GM23338 (cell line): Measurements from ENCODE around the gene CX3CL1. TPM values are rescaled to one million over a fixed set of nuclear protein-coding genes. Genes with fewer than 3 reads are reported as not detected.

ENCODE experiments used
- ATAC-seq: fragments of 200-7000 bp; cut with Tn5 transposase; 3 replicates; pipeline ENCODE4 v1.9.1; 2020
- DNase-seq: peaks from one replicate; pipeline ENCODE4 v3.0.0-alpha.2; 2015; ENCODE audit warnings: low spot score
- H2AFZ ChIP-seq: fragments of 200-600 bp; sonication (generic); 2 replicates; pipeline ENCODE4 v1.8.0; 2016; ENCODE audit warnings: antibody characterized with exemption, mild to moderate bottlenecking, moderate library complexity
- H3F3A ChIP-seq: fragments of 200-600 bp; sonication (generic); replicated peaks from 2 replicates; pipeline ENCODE4 v1.8.0; 2017; ENCODE audit warnings: antibody characterized with exemption, mixed run types, low read depth
- H3K27ac ChIP-seq: fragments of 200-600 bp; sonication (generic); 2 replicates; pipeline ENCODE4 v1.6.1; 2016; ENCODE audit warnings: low read depth
- H3K27me3 ChIP-seq: fragments of 200-600 bp; sonication (generic); 2 replicates; pipeline ENCODE4 v1.8.0; 2016; ENCODE audit warnings: mild to moderate bottlenecking, mixed run types, moderate library complexity; ENCODE audit not compliant: insufficient read depth
- H3K36me3 ChIP-seq: fragments of 200-600 bp; sonication (generic); 2 replicates; pipeline ENCODE4 v1.8.0; 2016; ENCODE audit warnings: mild to moderate bottlenecking; ENCODE audit not compliant: insufficient read depth
- H3K4me1 ChIP-seq: fragments of 200-600 bp; sonication (generic); 2 replicates; pipeline ENCODE4 v1.8.0; 2016; ENCODE audit warnings: mild to moderate bottlenecking, moderate library complexity; ENCODE audit not compliant: insufficient read depth
- H3K4me2 ChIP-seq: fragments of 200-600 bp; sonication (generic); 2 replicates; pipeline ENCODE4 v1.7.1; 2017; ENCODE audit warnings: mixed run types
- H3K4me3 ChIP-seq: fragments of 200-600 bp; sonication (generic); 2 replicates; pipeline ENCODE4 v1.6.1; 2016; ENCODE audit warnings: mixed run types
- H3K79me2 ChIP-seq: fragments of 200-600 bp; sonication (generic); replicated peaks from 2 replicates; pipeline ENCODE4 v1.8.0; 2017; ENCODE audit warnings: mild to moderate bottlenecking; ENCODE audit not compliant: insufficient read depth
- H3K9me2 ChIP-seq: fragments of 200-600 bp; sonication (generic); 2 replicates; pipeline ENCODE4 v1.8.0; 2017; ENCODE audit not compliant: insufficient read depth
- H4K20me1 ChIP-seq: fragments of 200-600 bp; sonication (generic); replicated peaks from 2 replicates; pipeline ENCODE4 v1.8.0; 2017; ENCODE audit warnings: mild to moderate bottlenecking; ENCODE audit not compliant: insufficient read depth
- H3K27ac Mint-ChIP-seq: 2 replicates; pipeline ENCODE4 v1.8.0; 2020; ENCODE audit warnings: inconsistent platforms, mild to moderate bottlenecking, moderate library complexity, mixed read lengths
- H3K27me3 Mint-ChIP-seq: 3 replicates; pipeline ENCODE4 v1.8.0; 2022; ENCODE audit warnings: low read depth, mild to moderate bottlenecking, moderate library complexity, mixed read lengths, inconsistent platforms; ENCODE audit not compliant: insufficient read depth, poor library complexity
- H3K36me3 Mint-ChIP-seq: 3 replicates; pipeline ENCODE4 v1.8.0; 2021; ENCODE audit warnings: low read depth, mild to moderate bottlenecking, inconsistent platforms, moderate library complexity, mixed read lengths
- H3K4me1 Mint-ChIP-seq: 3 replicates; pipeline ENCODE4 v1.8.0; 2020; ENCODE audit warnings: mild to moderate bottlenecking, inconsistent platforms, mixed read lengths
- H3K4me3 Mint-ChIP-seq: 3 replicates; pipeline ENCODE4 v1.8.0; 2021; ENCODE audit warnings: moderate library complexity, mild to moderate bottlenecking, inconsistent platforms, mixed read lengths
- H3K9me3 Mint-ChIP-seq: 3 replicates; pipeline ENCODE4 v1.8.0; 2020; ENCODE audit warnings: moderate library complexity, mild to moderate bottlenecking, inconsistent platforms, mixed read lengths
- EZH2 ChIP-seq: fragments of 200-600 bp; sonication (generic); IDR thresholded peaks from one replicate; pipeline ENCODE4 v1.8.0; 2017; ENCODE audit warnings: antibody characterized with exemption, mild to moderate bottlenecking, low read depth; ENCODE audit not compliant: unreplicated experiment
- STAT1 ChIP-seq: IDR thresholded peaks from one replicate; pipeline ENCODE4 v1.6.1; 2016; ENCODE audit warnings: antibody characterized with exemption; ENCODE audit not compliant: unreplicated experiment
- ZNF114 ChIP-seq: fragments of 250-450 bp; sonication (Bioruptor Pico); IDR thresholded peaks from 2 replicates; pipeline ENCODE4 v1.5.0; 2020; ENCODE audit warnings: mild to moderate bottlenecking, moderate library complexity
- ZNF331 ChIP-seq: fragments of 250-450 bp; sonication (Bioruptor Pico); IDR thresholded peaks from 2 replicates; pipeline ENCODE4 v1.5.0; 2020; ENCODE audit warnings: low read depth, mild to moderate bottlenecking, moderate library complexity
- polyA plus RNA-seq: library from polyadenylated mRNA; unstranded; fragments of >200 nt; fragmentation: Nextera tagmentation; extraction: Ambion mirVana; gene quantifications from 2 replicates; pipeline ENCODE4 v1.2.1, GENCODE V29; 2016
- total RNA-seq: library from RNA; depleted of rRNA; stranded (reverse); fragments of >200 nt; shearing (Covaris generic); gene quantifications from 2 replicates; pipeline ENCODE4 v1.2.3, GENCODE V29; 2014
- TF ChIP-seq, protein P1 (sequence below): IDR thresholded peaks from 2 replicates; pipeline ENCODE4 v1.6.1; 2016; ENCODE audit warnings: antibody characterized with exemption
- TF ChIP-seq, protein P2 (sequence below), 2 experiments: fragments of 200-600 bp in 1 of 2; sonication (generic) in 1 of 2; conservative IDR thresholded peaks; 2 replicates each; pipeline versions ENCODE4 v1.5.1 to v1.6.1; 2016 to 2017; ENCODE audit warnings: antibody characterized with exemption in 2 of 2, low read depth in 2 of 2, mild to moderate bottlenecking in 2 of 2, moderate library complexity in 1 of 2
- TF ChIP-seq, protein P3 (sequence below): fragments of 250-450 bp; sonication (Bioruptor Pico); IDR thresholded peaks from 2 replicates; pipeline ENCODE4 v1.5.0; 2020; ENCODE audit warnings: mild to moderate bottlenecking, moderate library complexity

The CX3CL1 gene
- total and polyA plus RNA-seq, 2 experiments from 2014 or later, result 0.24 to 2.8 TPM

- TF ChIP-seq ZNF114 (CRISPR knock-in tag), result no peak
- no peak for TF ChIP-seq EZH2
- no peak for TF ChIP-seq STAT1
- TF ChIP-seq, protein P1, sequence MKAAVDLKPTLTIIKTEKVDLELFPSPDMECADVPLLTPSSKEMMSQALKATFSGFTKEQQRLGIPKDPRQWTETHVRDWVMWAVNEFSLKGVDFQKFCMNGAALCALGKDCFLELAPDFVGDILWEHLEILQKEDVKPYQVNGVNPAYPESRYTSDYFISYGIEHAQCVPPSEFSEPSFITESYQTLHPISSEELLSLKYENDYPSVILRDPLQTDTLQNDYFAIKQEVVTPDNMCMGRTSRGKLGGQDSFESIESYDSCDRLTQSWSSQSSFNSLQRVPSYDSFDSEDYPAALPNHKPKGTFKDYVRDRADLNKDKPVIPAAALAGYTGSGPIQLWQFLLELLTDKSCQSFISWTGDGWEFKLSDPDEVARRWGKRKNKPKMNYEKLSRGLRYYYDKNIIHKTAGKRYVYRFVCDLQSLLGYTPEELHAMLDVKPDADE, result no peak
- no peak for TF ChIP-seq ZNF331
- TF ChIP-seq, protein P2, sequence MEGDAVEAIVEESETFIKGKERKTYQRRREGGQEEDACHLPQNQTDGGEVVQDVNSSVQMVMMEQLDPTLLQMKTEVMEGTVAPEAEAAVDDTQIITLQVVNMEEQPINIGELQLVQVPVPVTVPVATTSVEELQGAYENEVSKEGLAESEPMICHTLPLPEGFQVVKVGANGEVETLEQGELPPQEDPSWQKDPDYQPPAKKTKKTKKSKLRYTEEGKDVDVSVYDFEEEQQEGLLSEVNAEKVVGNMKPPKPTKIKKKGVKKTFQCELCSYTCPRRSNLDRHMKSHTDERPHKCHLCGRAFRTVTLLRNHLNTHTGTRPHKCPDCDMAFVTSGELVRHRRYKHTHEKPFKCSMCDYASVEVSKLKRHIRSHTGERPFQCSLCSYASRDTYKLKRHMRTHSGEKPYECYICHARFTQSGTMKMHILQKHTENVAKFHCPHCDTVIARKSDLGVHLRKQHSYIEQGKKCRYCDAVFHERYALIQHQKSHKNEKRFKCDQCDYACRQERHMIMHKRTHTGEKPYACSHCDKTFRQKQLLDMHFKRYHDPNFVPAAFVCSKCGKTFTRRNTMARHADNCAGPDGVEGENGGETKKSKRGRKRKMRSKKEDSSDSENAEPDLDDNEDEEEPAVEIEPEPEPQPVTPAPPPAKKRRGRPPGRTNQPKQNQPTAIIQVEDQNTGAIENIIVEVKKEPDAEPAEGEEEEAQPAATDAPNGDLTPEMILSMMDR (conservative IDR thresholded peaks at IDR 0.05; ENCODE audit: low read depth in 2 of 2), result no peak
These were observed 47.5 kb upstream of the CX3CL1 start (continued) for GRCh38 chr16:57324749-57325148.

GRCh38 chr16:57325458-57325857 lies 46.8 kb upstream of the CX3CL1 start:
- no peaks in the 10 kb centered on the region for H3F3A ChIP-seq
- H3K9me2 ChIP-seq, result no peaks in the 10 kb centered on the region
- no peaks in the 10 kb centered on the region for H3K36me3 ChIP-seq
- H3K79me2 ChIP-seq, result no peaks in the 10 kb centered on the region
- no peak overlapping the region for H3K4me3 ChIP-seq
- Mint-ChIP-seq H3K4me1 (no peaks in the 10 kb centered on the region), H3K36me3 (no peaks in the 10 kb centered on the region), H3K27ac (no peak overlapping the region), H3K4me3 (no peak overlapping the region), H3K27me3 (peaks cover 2% of the 10 kb centered on the region), H3K9me3 (peaks cover 4% of the 10 kb centered on the region; the same call in 2 of the 3 replicates)
- no peak overlapping the region for H2AFZ ChIP-seq
- DNase-seq (no peak), ATAC-seq (no peak)
- H4K20me1 ChIP-seq, result no peaks in the 10 kb centered on the region
- TF ChIP-seq, protein P3, sequence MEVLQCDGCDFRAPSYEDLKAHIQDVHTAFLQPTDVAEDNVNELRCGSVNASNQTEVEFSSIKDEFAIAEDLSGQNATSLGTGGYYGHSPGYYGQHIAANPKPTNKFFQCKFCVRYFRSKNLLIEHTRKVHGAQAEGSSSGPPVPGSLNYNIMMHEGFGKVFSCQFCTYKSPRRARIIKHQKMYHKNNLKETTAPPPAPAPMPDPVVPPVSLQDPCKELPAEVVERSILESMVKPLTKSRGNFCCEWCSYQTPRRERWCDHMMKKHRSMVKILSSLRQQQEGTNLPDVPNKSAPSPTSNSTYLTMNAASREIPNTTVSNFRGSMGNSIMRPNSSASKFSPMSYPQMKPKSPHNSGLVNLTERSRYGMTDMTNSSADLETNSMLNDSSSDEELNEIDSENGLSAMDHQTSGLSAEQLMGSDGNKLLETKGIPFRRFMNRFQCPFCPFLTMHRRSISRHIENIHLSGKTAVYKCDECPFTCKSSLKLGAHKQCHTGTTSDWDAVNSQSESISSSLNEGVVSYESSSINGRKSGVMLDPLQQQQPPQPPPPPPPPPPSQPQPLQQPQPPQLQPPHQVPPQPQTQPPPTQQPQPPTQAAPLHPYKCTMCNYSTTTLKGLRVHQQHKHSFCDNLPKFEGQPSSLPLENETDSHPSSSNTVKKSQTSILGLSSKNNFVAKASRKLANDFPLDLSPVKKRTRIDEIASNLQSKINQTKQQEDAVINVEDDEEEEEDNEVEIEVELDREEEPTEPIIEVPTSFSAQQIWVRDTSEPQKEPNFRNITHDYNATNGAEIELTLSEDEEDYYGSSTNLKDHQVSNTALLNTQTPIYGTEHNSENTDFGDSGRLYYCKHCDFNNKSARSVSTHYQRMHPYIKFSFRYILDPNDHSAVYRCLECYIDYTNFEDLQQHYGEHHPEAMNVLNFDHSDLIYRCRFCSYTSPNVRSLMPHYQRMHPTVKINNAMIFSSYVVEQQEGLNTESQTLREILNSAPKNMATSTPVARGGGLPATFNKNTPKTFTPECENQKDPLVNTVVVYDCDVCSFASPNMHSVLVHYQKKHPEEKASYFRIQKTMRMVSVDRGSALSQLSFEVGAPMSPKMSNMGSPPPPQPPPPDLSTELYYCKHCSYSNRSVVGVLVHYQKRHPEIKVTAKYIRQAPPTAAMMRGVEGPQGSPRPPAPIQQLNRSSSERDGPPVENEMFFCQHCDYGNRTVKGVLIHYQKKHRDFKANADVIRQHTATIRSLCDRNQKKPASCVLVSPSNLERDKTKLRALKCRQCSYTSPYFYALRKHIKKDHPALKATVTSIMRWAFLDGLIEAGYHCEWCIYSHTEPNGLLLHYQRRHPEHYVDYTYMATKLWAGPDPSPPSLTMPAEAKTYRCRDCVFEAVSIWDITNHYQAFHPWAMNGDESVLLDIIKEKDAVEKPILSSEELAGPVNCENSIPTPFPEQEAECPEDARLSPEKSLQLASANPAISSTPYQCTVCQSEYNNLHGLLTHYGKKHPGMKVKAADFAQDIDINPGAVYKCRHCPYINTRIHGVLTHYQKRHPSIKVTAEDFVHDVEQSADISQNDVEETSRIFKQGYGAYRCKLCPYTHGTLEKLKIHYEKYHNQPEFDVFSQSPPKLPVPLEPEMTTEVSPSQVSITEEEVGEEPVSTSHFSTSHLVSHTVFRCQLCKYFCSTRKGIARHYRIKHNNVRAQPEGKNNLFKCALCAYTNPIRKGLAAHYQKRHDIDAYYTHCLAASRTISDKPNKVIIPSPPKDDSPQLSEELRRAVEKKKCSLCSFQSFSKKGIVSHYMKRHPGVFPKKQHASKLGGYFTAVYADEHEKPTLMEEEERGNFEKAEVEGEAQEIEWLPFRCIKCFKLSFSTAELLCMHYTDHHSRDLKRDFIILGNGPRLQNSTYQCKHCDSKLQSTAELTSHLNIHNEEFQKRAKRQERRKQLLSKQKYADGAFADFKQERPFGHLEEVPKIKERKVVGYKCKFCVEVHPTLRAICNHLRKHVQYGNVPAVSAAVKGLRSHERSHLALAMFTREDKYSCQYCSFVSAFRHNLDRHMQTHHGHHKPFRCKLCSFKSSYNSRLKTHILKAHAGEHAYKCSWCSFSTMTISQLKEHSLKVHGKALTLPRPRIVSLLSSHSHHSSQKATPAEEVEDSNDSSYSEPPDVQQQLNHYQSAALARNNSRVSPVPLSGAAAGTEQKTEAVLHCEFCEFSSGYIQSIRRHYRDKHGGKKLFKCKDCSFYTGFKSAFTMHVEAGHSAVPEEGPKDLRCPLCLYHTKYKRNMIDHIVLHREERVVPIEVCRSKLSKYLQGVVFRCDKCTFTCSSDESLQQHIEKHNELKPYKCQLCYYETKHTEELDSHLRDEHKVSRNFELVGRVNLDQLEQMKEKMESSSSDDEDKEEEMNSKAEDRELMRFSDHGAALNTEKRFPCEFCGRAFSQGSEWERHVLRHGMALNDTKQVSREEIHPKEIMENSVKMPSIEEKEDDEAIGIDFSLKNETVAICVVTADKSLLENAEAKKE (CRISPR knock-in tag), result no peak
- no peak for TF ChIP-seq ZNF114 (CRISPR knock-in tag)
- no peak overlapping the region for H3K4me2 ChIP-seq
- no peaks in the 10 kb centered on the region for H3K4me1 ChIP-seq
- H3K27me3 ChIP-seq, result no peaks in the 10 kb centered on the region
- H3K27ac ChIP-seq, result no peak overlapping the region
